AG04450 (cell line): ENCODE measurements around the gene CDC27. TPM values are rescaled to one million over a fixed set of nuclear protein-coding genes. Genes with fewer than 3 reads are reported as not detected.
"Not testable (repeated sequence)": the region's sequence is repeated elsewhere in the genome, so short reads cannot be mapped to it uniquely, and the experiment has no call there.

Experiments
- CTCF ChIA-PET: fragments of 300-600, 350-600 bp; formaldehyde crosslinking; extraction: SDS; loops from one replicate; lab custom pipeline; 2022; ENCODE audit warnings: antibody characterized with exemption, inconsistent platforms; lab: Charles Lee
- POLR2A ChIA-PET: fragments of 350-600 bp; formaldehyde crosslinking; extraction: SDS; loops from one replicate; lab custom pipeline; 2021; ENCODE audit warnings: antibody characterized with exemption, inconsistent platforms; lab: Yijun Ruan, JAX
- DNase-seq: peaks from one replicate; pipeline ENCODE4 v3.0.0-alpha.2; 2011; ENCODE audit warnings: low read depth, low spot score
- H3K27ac ChIP-seq: one replicate; pipeline ENCODE4 v1.5.1; 2012; ENCODE audit warnings: low read depth, low read length, control low read depth
- H3K27me3 ChIP-seq: one replicate; pipeline ENCODE4 v1.6.0; 2012; ENCODE audit warnings: low read length; ENCODE audit not compliant: control insufficient read depth, insufficient read depth
- H3K4me3 ChIP-seq: 2 replicates; pipeline ENCODE4 v1.5.1; 2011; ENCODE audit warnings: mild to moderate bottlenecking, low read depth, low read length, control low read depth
- H3K9me3 ChIP-seq: 2 replicates; pipeline ENCODE4 v1.5.1; 2012; ENCODE audit warnings: low read length; ENCODE audit not compliant: control insufficient read depth, insufficient read depth
- CTCF ChIP-seq: IDR thresholded peaks from 2 replicates; pipeline ENCODE4 v1.5.1; 2011; ENCODE audit warnings: low read depth, low read length, control low read depth, inconsistent platforms
- polyA plus RNA-seq: library from polyadenylated mRNA; depleted of rRNA; stranded (reverse); fragments of >200 nt; gene quantifications from 2 replicates; pipeline ENCODE4 v1.2.3, GENCODE V29; 2011; rRNA removed

Gene CDC27
- polyA plus RNA-seq, 1 experiment: 120 TPM

- CTCF ChIA-PET: interaction anchor here (0.5 to 0.6 kb wide), 2 partner anchors 71 to 471 kb away, joined by 3 to 6 read pairs; no protein-coding TSS in a partner anchor
- H3K27ac ChIP-seq: no peak overlapping the region
Measured at GRCh38 chr17:47072886-47073285, 116.2 kb downstream of the CDC27 start.

GRCh38 chr17:47071171-47071570, 117.9 kb downstream of the CDC27 start:
- POLR2A ChIA-PET, DNase-seq, CTCF ChIA-PET, H3K27ac ChIP-seq, H3K9me3 ChIP-seq, H3K27me3 ChIP-seq, H3K4me3 ChIP-seq: not testable (repeated sequence)

More at GRCh38 chr17:47072886-47073285, 116.2 kb downstream of the CDC27 start:
- H3K4me3 ChIP-seq: no peak overlapping the region
- no peaks in the 10 kb centered on the region for H3K27me3 ChIP-seq
- no peaks in the 10 kb centered on the region for H3K9me3 ChIP-seq
- TF ChIP-seq CTCF: no peak
- POLR2A ChIA-PET: no interaction called here
- DNase-seq: no peak

GRCh38 chr17:47070266-47070665, 118.8 kb downstream of the CDC27 start:
- H3K9me3 ChIP-seq, CTCF ChIA-PET, DNase-seq, POLR2A ChIA-PET, H3K4me3 ChIP-seq, H3K27me3 ChIP-seq, H3K27ac ChIP-seq: not testable (repeated sequence)

Other genes starting within 250 kb of the CDC27 start
- not detected in 2 replicates for gene RPRML, start 210.0 kb downstream of the CDC27 start, polyA plus RNA-seq
- 0.17 and 0.19 TPM in 2 replicates for gene MYL4, start 20.1 kb upstream of the CDC27 start, polyA plus RNA-seq
- 26.2 and 30.9 TPM in 2 replicates for gene ITGB3, start 64.5 kb upstream of the CDC27 start, polyA plus RNA-seq
- gene EFCAB13, start 134.7 kb upstream of the CDC27 start, polyA plus RNA-seq: 0.84 and 1.6 TPM in 2 replicates